ENCODE results near the gene NEK8.

The NEK8 gene

GRCh38 chr17:28737316-28737715, 8.7 kb downstream of the NEK8 start:
- H3K4me3 ChIP-seq (ENCODE audit: insufficient read depth, low read length, poor library complexity, severe bottlenecking), result no peak overlapping the region
- TF ChIP-seq EZH2phosphoT487 (conservative IDR thresholded peaks at IDR 0.05; ENCODE audit: low read length) (no peak), CTCF (IDR thresholded peaks at IDR 0.05; ENCODE audit: insufficient read depth, low read length, poor library complexity, severe bottlenecking) (no peak)
- peaks cover 10% of the 10 kb centered on the region; the same call in 1 of the 2 replicates for H3K36me3 ChIP-seq (ENCODE audit: low read length)
- H2AFZ ChIP-seq (ENCODE audit: low read depth, low read length, severe bottlenecking), result no peak overlapping the region
- no peaks in the 10 kb centered on the region for H4K20me1 ChIP-seq (ENCODE audit: low read depth, low read length)
- H3F3A ChIP-seq (ENCODE audit: insufficient read depth), result peaks cover 57% of the 10 kb centered on the region
- H3K9me3 ChIP-seq (ENCODE audit: insufficient read depth, low read length), result peaks cover 6% of the 10 kb centered on the region; the same call in 1 of the 2 replicates
- H3K9ac ChIP-seq (ENCODE audit: low read length), result peak overlapping the region; percentile 69
- H3K27me3 ChIP-seq (ENCODE audit: low read length), result no peaks in the 10 kb centered on the region
- H3K79me2 ChIP-seq (ENCODE audit: insufficient read depth, low read length), result no peaks in the 10 kb centered on the region
- peak overlapping the region; percentile 79 for H3K4me2 ChIP-seq (ENCODE audit: low read depth, low read length, poor library complexity, severe bottlenecking)
- peak overlapping the region; percentile 99 for H3K27ac ChIP-seq (ENCODE audit: low read depth, low read length)
- H3K9me2 ChIP-seq (replicated peaks; ENCODE audit: insufficient read depth, low read length), result no peaks in the 10 kb centered on the region

DNA sequence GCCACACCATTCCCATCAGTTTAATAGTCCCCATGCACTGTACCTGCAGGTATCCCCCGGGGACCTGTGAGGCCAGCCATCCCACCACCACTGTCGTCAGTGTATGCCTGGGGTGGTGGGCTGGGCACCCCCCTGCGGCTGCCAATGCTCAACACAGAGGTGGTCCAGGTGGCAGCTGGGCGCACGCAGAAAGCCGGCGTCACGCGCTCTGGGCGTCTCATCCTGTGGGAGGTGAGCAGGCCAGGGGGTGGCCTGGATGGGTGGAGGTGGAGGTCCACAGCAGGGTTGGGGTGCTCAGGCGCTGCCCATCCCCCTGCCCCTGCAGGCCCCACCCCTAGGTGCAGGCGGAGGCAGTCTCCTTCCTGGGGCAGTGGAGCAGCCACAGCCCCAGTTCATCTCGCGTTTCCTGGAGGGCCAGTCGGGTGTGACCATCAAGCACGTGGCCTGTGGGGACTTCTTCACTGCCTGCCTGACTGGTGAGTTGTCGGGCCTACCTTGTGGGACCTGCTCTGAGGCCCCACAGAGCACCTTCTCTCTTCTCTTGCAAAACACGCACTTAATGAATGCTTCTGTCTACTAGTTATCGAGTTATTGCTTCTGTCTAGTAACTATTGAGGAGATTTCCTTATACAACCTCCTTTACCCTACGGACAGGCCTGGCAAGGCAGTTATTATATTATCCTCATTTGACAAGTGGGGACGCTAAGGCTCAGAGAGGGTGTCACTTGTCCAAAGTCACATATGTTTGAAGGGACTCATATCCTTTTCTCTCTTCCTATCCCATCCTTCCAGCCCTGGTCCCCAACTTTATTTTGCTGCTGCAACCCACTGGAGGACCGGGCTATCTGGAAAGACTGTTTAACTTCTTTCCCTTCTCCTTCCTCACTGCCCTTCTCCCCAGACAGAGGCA, 9.4 kb downstream of the NEK8 start:
- H4K20me1 ChIP-seq (ENCODE audit: low read depth, low read length), result no peaks in the 10 kb centered on the region
- no peak overlapping the region for H2AFZ ChIP-seq (ENCODE audit: low read depth, low read length, severe bottlenecking)
- peak overlapping the region; percentile 69 for H3K9ac ChIP-seq (ENCODE audit: low read length)
- H3K27ac ChIP-seq (ENCODE audit: low read depth, low read length), result peak overlapping the region; percentile 99
- H3K27me3 ChIP-seq (ENCODE audit: low read length), result no peaks in the 10 kb centered on the region
- peak overlapping the region; percentile 79 for H3K4me2 ChIP-seq (ENCODE audit: low read depth, low read length, poor library complexity, severe bottlenecking)
- H3K4me3 ChIP-seq (ENCODE audit: insufficient read depth, low read length, poor library complexity, severe bottlenecking), result peak overlapping the region; percentile 33
- H3F3A ChIP-seq (ENCODE audit: insufficient read depth), result peaks cover 61% of the 10 kb centered on the region
- H3K36me3 ChIP-seq (ENCODE audit: low read length), result peaks cover 10% of the 10 kb centered on the region; the same call in 1 of the 2 replicates
- TF ChIP-seq CTCF (IDR thresholded peaks at IDR 0.05; ENCODE audit: insufficient read depth, low read length, poor library complexity, severe bottlenecking) (no peak), EZH2phosphoT487 (conservative IDR thresholded peaks at IDR 0.05; ENCODE audit: low read length) (no peak)
- H3K9me2 ChIP-seq (replicated peaks; ENCODE audit: insufficient read depth, low read length), result no peaks in the 10 kb centered on the region
- H3K9me3 ChIP-seq (ENCODE audit: insufficient read depth, low read length), result peaks cover 6% of the 10 kb centered on the region; the same call in 1 of the 2 replicates
- no peaks in the 10 kb centered on the region for H3K79me2 ChIP-seq (ENCODE audit: insufficient read depth, low read length)

DNA sequence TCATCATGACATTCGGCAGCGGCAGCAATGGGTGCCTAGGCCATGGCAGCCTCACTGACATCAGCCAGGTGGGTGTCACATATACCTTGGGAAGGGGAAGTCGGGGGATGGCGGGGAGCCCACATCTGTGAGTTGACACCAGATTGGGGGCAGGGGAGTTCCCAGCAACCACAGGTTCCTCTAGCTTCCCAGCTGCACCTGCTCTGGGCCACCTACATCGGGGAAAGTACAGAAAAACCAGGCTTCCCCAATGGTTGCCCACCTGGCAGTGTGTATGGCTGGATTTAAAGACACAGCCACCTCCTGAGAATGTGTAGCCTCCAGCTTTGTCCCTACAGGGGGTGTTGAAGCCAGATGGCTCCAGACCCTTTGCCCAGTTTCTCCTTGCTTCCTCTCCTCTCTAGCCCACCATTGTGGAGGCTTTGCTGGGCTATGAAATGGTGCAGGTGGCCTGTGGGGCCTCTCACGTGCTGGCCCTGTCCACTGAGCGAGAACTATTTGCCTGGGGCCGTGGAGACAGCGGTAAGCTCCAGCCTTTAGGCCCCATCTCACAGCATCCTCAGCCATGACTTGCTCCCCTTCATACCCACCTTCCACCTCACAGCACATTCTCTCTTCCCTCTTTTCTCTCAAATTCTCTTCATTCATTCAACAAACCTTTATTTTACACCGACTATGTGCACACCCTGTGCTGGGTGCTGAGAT, 10.2 kb downstream of the NEK8 start:
- no peak for TF ChIP-seq EZH2phosphoT487 (conservative IDR thresholded peaks at IDR 0.05; ENCODE audit: low read length)
- TF ChIP-seq CTCF (IDR thresholded peaks at IDR 0.05; ENCODE audit: insufficient read depth, low read length, poor library complexity, severe bottlenecking), result no peak
- peaks cover 10% of the 10 kb centered on the region; the same call in 1 of the 2 replicates for H3K36me3 ChIP-seq (ENCODE audit: low read length)
- peak overlapping the region; percentile 33 for H3K4me3 ChIP-seq (ENCODE audit: insufficient read depth, low read length, poor library complexity, severe bottlenecking)
- peaks cover 59% of the 10 kb centered on the region for H3F3A ChIP-seq (ENCODE audit: insufficient read depth)
- no peaks in the 10 kb centered on the region for H3K79me2 ChIP-seq (ENCODE audit: insufficient read depth, low read length)
- peak overlapping the region; percentile 79 for H3K4me2 ChIP-seq (ENCODE audit: low read depth, low read length, poor library complexity, severe bottlenecking)
- peak overlapping the region; percentile 99 for H3K27ac ChIP-seq (ENCODE audit: low read depth, low read length)
- no peaks in the 10 kb centered on the region for H4K20me1 ChIP-seq (ENCODE audit: low read depth, low read length)
- no peak overlapping the region for H2AFZ ChIP-seq (ENCODE audit: low read depth, low read length, severe bottlenecking)
- no peaks in the 10 kb centered on the region for H3K9me2 ChIP-seq (replicated peaks; ENCODE audit: insufficient read depth, low read length)
- no peaks in the 10 kb centered on the region for H3K27me3 ChIP-seq (ENCODE audit: low read length)
- peak overlapping the region; percentile 69 for H3K9ac ChIP-seq (ENCODE audit: low read length)
- peaks cover 6% of the 10 kb centered on the region; the same call in 1 of the 2 replicates for H3K9me3 ChIP-seq (ENCODE audit: insufficient read depth, low read length)

Measured in SU-DHL-6 (cell line).